Stimulated activated CD4-positive, alpha-beta T cell treated with anti-CD3 and anti-CD28 coated beads, Interleukin-4, amount 100 ng/mL, for 24 hours (primary cell): Measurements from ENCODE around the gene CAMTA2.

Experiments
- DNase-seq: peaks from one replicate; pipeline ENCODE4 v3.0.0-alpha.2; 2020

The CAMTA2 gene

GRCh38 chr17:4946312-4946976 lies 41.0 kb downstream of the CAMTA2 start:
- no peak for DNase-seq

- DNase-seq: no peak
These were observed 41.6 kb downstream of the CAMTA2 start for GRCh38 chr17:4945944-4946280.

- DNase-seq: peak; percentile 92
These were observed 42.1 kb downstream of the CAMTA2 start for GRCh38 chr17:4945176-4945943.

- DNase-seq: no peak
These were observed 42.8 kb downstream of the CAMTA2 start for GRCh38 chr17:4944554-4945175.

- DNase-seq: peak; percentile 53
These were observed 43.3 kb downstream of the CAMTA2 start for GRCh38 chr17:4944163-4944553.

GRCh38 chr17:4942760-4943508 lies 44.5 kb downstream of the CAMTA2 start:
- no peak for DNase-seq

GRCh38 chr17:4941319-4941610 lies 46.2 kb downstream of the CAMTA2 start:
- DNase-seq: no peak

- DNase-seq: peak; percentile 49
These were observed 46.7 kb downstream of the CAMTA2 start for GRCh38 chr17:4940555-4941318.

GRCh38 chr17:4939796-4940554 lies 47.5 kb downstream of the CAMTA2 start, which contains the start of the genes RNF167 and SLC25A11:
TSS of gene RNF167 (plus strand) at chr17:4940268. CDS start at chr17:4940910, 642 bp downstream.
TSS of gene SLC25A11 (minus strand) at chr17:4940046. CDS start at chr17:4939910, 136 bp downstream.
- peak; percentile 96 for DNase-seq

GRCh38 chr17:4939546-4939795 lies 48.0 kb downstream of the CAMTA2 start:
- no peak for DNase-seq

GRCh38 chr17:4938688-4939545 lies 48.6 kb downstream of the CAMTA2 start:
- DNase-seq: no peak

GRCh38 chr17:4938069-4938491 lies 49.4 kb downstream of the CAMTA2 start:
- no peak for DNase-seq

- DNase-seq: no peak
These were observed 49.9 kb downstream of the CAMTA2 start for GRCh38 chr17:4937553-4937952.

- DNase-seq: no peak
These were observed 51.0 kb downstream of the CAMTA2 start for GRCh38 chr17:4936436-4936835.

- DNase-seq: no peak
These were observed 51.8 kb downstream of the CAMTA2 start for GRCh38 chr17:4935650-4936049.

- no peak for DNase-seq
These were observed 53.1 kb downstream of the CAMTA2 start for GRCh38 chr17:4934173-4934979.

- DNase-seq: no peak
These were observed 53.8 kb downstream of the CAMTA2 start for GRCh38 chr17:4933646-4934045.

- no peak for DNase-seq
These were observed 54.7 kb downstream of the CAMTA2 start for GRCh38 chr17:4932756-4933155.

- no peak for DNase-seq
These were observed 55.5 kb downstream of the CAMTA2 start, which contains the start of gene GP1BA for GRCh38 chr17:4931963-4932362. TSS of gene GP1BA (plus strand) at chr17:4932277. CDS start at chr17:4932605, 328 bp downstream.

GRCh38 chr17:4928881-4929280 lies 58.6 kb downstream of the CAMTA2 start:
- no peak for DNase-seq
